Adipose tissue (tissue), 3 donors: Measurements from ENCODE around the gene ATP6V1A. TPM values are rescaled to one million over a fixed set of nuclear protein-coding genes. Genes with fewer than 3 reads are reported as not detected.
"Not testable (repeated sequence)": the region's sequence is repeated elsewhere in the genome, so short reads cannot be mapped to it uniquely, and the experiment has no call there.

Experiments
- H3K27ac ChIP-seq: one replicate; pipeline ENCODE4 v1.5.1; 2013; ENCODE audit warnings: low read depth, low read length
- WGBS, 3 donors: extraction: QIAGEN DNeasy Blood & Tissue Kit; methylation state at CpG; one replicate each; pipeline ENCODE4 v1.1.7; 2013; 5-methylcytosine and 5-hydroxymethylcytosine counted together
- polyA plus RNA-seq, 3 donors: library from polyadenylated mRNA; stranded (reverse); fragments of 200-250 nt; gene quantifications; one replicate each; pipeline ENCODE4 v1.2.3, GENCODE V29; 2013
- donor health status: healthy with polysubstance abuse.
- donor health status: Bipolar disorder and iron deficiency.
- donor health status: healthy.

ATP6V1A gene
- polyA plus RNA-seq, 3 donors = 8.9 to 15.5 (median 12.5) TPM

DNA sequence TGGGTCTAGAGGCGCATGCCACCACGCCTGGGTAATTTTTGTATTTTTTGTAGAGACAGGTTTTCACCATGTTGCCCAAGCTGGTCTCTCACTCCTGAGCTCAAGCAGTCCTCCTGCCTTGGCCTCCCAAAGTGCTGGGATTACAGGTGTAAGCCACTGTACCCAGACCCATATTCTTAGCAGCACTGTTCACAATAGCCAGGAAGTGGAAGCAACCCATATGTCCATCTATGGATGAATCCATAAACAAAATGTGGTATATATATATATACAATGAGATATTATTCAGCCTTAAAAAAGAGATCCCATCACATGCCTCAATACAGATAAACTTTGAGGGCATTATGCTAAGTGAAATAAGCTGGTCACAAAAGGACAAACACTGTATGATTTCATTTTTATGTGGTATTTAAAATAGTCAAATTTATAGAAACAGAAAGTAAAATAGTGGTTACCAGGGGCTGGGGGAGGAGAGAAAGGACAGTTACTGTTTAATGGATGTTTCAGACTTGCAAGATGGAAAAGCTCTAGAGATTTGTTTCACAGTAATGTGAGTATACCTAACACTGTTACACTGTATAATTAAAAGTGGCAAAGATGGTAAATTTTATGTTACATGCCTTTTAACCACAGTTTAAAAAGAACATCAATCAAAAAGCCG is 56.1 kb downstream of the ATP6V1A start:
- 95 to 98% (median 95%) methylated on average over 3 of the region's 3 CpGs for WGBS, 3 donors
- H3K27ac ChIP-seq = no peak overlapping the region

DNA sequence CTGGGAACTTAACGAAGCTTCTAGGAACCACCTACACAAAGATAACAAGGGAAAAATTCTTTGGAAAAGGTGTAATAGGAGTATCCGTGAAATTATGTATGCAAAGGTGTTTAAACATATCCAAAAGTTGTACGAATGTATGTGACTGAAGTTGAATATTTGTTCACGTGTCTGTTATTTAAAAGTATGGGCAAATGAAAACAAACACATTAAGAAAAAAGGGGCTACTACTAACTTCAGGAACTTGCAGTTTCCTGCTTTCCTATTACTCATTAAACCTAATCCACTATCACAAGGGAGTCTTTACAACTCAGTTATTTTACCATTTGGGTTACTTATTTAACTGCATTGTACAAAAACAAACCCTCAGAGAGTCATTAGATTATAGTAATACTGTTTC is 57.8 kb downstream of the ATP6V1A start:
- no peak overlapping the region for H3K27ac ChIP-seq
- WGBS, 3 donors = 69 to 83% (median 80%) methylated on average over 4 of the region's 4 CpGs

DNA sequence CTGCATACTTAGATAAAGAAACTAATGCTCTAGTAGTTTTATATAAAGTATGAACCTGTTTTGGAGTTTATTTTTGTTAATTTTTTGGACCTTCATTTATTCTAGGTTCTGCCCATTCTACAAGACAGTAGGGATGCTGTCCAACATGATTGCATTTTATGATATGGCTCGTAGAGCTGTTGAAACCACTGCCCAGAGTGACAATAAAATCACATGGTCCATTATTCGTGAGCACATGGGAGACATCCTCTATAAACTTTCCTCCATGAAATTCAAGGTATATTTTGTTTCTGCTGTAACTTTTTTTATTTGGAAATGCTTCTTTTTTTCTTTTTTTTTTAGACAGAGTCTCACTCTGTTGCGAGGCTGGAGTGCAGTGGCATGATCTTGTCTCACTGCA is 58.4 kb downstream of the ATP6V1A start:
- 94 to 97% (median 95%) methylated on average over 3 of the region's 3 CpGs for WGBS, 3 donors
- no peak overlapping the region for H3K27ac ChIP-seq

DNA sequence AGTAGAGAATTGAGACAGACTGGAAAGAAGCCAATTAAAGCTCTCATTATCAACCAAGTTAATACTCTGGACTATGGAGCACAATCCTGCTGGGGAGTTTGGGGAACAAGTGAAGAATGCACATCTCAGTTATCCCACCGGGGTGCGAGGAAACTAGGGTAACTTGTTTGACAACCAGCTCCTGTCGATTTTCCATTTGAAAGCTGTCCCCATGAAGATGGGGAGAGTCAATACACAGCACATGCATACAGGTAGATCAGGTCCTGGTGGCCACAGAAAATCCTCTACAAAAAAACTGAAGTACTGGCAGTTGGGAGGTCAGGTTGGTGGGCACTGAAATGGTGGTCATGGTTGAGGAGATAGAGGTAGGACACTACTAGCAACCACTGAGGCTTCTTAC is 66.0 kb downstream of the ATP6V1A start:
- no peak overlapping the region for H3K27ac ChIP-seq
- 85 to 91% (median 88%) methylated on average over 3 of the region's 3 CpGs for WGBS, 3 donors

DNA sequence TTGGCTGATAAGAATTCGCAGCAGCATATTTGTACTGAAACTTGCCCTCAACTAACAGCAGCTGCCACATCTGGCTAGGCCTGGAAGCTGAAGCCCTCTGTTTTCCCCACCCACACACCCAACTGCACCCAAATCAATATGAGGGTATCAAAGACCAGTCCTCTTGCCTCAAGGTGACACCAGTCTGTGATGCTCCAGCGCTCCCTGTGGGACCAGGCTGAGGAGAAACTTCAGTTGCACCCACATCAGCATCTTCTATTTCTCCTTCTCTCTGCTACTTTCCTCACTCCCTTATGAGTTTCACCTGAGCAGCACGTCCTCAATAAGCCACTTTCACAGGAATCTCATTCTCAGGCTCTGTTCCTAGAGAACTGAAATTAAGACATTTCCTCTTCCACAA is 73.0 kb downstream of the ATP6V1A start:
- WGBS, 3 donors = 77 to 91% (median 77%) methylated on average over 3 of the region's 3 CpGs

DNA sequence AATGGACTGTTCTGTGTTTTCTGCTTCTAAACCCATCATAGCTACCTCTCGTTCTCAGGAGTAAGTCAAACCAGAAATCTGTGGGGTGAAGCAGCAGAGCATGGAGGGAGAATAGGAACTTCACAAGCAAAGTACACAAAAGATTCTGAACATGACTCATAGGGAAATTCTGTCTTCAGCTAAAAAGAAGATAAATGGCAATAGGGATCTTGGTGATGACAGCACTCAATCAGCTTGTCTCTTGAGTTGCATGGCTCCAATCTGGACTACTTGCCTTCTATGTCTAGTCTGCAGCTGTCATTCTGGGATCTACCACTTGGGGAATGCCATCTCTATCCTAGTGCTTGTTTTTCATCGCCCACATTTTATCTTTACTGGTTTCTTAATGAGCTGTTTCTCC is 78.3 kb downstream of the ATP6V1A start:
- WGBS, 3 donors = 82 to 88% (median 82%) methylated on average over 2 of the region's 2 CpGs
- H3K27ac ChIP-seq = no peak overlapping the region

More for the DNA sequence above, 73.0 kb downstream of the ATP6V1A start:
- no peak overlapping the region for H3K27ac ChIP-seq

DNA sequence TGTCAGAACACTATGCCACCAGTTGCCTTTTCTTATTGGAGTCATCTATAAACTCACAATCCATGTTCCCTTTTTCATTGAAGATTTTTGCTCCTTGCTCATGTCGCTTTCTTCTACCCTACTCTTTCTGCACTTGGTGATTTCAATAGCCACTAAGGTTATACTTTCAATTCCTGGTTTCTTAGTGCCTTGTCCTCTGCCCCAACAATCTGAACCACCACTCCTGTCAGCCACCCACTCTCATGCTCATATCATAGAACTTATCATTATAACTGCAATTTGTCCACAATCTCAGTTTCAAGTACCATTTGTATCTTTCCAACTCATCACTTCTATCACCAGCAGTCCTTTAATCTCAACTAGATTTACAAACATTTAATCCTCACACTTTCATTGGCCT is 81.8 kb downstream of the ATP6V1A start:
- H3K27ac ChIP-seq = no peak overlapping the region
- WGBS, 3 donors = 87 to 97% (median 91%) methylated on average over 1 of the region's 1 CpG

DNA sequence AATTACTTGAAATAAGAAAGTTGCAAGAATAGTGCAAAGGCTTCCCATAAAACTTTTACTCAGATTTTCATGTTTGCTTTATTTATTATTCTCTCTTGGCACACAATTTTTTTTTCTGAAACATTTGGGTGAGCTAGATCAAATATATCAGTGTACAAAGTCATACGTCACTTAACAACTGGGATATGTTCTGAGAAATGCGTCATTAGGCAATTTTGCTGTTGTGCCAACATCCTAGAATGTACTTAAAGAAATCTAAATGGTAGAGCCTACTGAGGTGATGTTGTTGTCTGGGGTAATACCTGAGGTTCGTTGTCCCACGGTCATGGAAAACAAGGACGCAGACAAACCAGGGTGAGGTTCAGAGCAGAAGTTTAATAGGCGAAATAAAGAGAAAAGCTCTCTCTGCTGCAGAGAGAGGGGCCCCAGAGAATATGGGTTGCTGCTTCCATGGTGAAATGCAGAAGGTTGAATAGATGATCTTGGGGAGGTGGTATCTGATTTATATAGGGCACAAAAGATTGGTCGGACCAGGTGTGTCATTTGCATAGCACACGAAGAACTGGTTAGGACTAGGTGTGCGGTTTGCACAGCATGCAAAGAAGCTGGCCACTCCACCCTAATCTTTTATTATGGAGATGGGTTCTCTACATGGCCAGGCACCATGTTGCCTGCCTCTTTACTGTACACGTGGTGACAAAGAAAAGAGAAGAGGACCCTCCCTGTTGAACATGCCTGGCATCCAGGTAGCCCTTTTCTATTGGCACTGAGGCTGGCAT is 82.9 kb downstream of the ATP6V1A start:
- H3K27ac ChIP-seq = no peak overlapping the region
- WGBS, 3 donors = 75 to 82% (median 80%) methylated on average over 10 of the region's 10 CpGs

DNA sequence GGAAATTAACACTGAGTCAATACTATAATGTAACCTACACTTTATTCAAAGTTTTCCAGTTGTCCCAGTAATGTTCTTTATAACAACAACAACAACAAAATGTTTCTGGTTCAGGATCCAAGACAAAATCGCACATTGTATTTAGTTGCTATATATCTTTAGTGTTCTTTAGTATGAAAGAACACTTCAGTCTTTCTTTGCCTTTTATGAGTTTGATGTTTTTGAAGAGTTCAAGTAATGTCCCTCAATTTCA is 84.2 kb downstream of the ATP6V1A start:
- 0% methylated on average over 1 of the region's 1 CpG for WGBS, 3 donors
- no peak overlapping the region for H3K27ac ChIP-seq

DNA sequence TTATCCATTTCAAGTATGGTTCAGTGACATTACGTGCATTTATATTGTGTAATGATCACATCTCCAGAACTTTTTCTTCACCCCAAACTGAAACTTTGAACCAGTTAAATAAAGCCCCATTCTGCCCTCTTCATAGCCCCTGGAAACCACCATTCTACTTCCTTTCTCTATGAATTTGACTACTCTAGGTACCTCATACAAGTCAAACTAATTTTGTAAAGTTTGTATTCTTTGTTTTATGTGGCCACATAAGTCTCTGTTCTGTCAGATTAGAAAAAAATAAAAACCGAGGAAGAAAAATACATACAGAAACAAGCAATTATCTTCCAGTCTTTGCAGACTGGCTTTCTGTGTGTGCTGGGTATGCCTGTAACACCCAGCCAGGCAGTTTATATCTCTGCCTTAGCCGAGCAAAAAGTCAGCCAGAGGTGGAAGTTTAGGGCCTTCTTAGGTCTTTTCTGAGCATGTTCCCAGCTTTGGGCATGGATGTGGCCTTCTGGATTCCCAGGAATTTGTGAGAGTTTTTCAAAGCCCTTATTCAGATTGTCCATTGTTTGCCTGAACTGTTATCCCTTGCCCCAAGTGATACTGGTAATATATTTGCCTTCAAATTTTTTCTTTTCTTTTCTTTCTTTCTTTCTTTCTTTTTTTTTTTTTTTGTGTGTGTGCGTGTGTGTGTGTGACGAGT is 85.8 kb downstream of the ATP6V1A start:
- WGBS, 3 donors = 84 to 90% (median 86%) methylated on average over 5 of the region's 5 CpGs
- H3K27ac ChIP-seq = no peak overlapping the region

DNA sequence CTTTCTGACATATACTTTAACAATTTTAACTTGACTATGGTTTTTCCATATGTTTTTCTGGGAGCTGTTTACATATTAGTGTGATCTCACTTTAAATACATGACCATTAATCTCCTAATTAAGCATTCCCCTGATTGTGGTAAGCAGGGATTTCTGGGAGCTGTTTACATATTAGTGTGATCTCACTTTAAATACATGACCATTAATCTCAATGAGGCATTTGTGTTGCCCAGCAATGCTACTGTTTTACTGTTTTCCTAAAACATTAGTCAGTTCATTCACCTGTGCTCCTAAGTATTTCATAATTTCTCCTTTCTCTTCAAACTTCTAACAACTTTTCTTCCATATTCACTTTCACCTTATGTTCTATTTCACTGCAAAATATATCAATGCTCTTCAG is 88.1 kb downstream of the ATP6V1A start:
- H3K27ac ChIP-seq = no peak overlapping the region

DNA sequence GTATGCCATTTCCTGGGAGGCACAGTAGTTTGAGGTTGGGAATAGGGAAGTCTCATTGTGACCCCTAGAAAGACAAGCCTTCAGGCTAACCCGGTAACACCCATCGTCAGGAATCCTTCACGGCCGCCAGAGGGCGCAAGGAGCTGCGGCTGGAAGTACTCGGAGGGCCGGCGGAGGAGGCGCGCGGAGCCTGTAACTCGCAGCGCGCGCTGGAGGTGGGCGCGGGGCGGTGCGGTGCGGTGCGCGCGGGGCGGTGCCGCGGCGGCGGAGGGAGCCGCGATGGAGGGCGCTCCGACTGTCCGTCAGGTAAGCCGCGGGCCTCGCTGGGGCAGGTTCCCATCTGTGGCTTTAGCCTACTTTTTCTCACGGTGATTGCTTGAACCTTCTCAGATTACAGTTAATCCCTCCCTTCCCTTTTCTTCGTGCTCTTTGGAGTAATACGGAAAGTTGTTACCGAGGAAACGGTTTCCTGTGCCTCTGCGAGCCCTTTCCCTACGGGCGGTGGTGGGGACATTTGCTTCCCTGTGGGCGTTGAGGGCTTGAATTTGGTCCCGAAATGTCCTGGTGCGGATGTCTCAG is 91.9 kb downstream of the ATP6V1A start, which contains the start of gene GRAMD1C:
GRAMD1C (plus strand) TSS at position 158 of the 579 bp plus-strand sequence; CDS start at position 280, 122 bp downstream.
- H3K27ac ChIP-seq = no peak within 1 kb of the TSS
- WGBS, 3 donors = 0 to 1% (median 1%) methylated on average over 37 to 48 of the region's 48 CpGs

DNA sequence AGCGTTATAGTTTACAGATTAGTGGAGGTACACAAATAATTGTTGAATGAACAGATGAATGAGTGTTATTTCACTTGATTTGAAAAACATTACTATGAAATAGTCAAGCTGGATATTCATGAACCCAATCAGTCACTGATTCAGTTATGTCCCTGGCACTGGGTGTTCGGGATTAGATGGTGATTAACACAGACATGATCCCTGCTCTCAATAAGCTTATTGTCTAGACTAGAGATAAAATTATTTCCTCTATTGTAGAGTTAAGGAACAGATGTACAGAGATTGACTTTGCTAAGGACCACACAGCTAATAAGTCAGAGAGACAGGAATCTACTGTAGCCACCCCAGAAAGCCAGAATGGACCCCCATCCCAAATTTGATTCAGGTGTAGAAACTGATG is 92.7 kb downstream of the ATP6V1A start:
- H3K27ac ChIP-seq = no peak overlapping the region
- WGBS, 3 donors = 24 to 78% (median 62%) methylated on average over 2 of the region's 2 CpGs

DNA sequence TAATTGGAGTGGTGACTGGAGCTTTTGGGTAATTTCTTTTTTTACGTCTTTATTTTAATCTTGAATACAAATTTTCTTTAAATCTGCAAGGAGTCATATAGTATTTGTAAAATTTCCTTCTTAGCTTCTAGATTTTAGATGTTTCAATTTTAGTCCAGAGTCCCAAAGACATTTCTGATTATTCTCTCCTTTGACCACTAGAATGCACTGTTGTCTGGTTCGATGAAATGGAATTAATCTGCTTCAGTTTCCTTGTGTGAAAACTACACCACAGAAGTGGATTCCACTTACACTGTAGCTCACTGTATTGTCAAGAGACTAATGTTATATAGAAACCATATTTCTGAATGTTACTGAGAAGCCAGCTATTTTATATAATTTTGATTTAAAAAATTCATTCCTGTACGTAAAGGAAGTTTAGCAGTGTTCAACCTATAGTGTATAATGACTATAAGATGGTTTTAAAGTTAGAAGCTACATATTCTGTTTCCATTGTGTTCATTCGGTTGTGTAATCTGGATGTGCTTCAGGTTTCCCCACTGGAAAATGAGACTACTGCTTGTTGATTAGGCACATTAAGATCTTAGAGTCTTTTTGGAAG is 97.9 kb downstream of the ATP6V1A start:
- no peak overlapping the region for H3K27ac ChIP-seq
- WGBS, 3 donors = 43 to 56% (median 55%) methylated on average over 4 of the region's 4 CpGs

DNA sequence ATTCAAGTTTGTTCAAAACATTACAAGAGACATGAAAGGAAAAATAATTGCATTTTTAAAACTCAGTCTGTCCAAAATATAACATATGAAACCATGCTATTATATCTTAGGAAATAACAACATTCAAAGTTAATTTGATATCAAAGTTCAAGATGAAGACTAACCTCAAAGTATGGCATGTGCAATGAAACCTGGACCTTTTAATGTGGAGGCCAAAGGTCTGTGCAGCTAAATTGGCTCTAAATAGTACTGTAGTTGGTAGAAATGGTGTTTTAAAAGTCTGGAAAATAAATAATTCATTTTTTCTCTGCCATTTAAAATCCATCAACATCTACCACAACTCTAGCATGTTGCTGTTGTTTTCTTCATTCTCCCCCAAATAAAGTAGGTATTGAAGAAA is 100.4 kb downstream of the ATP6V1A start:
- H3K27ac ChIP-seq = no peak overlapping the region

DNA sequence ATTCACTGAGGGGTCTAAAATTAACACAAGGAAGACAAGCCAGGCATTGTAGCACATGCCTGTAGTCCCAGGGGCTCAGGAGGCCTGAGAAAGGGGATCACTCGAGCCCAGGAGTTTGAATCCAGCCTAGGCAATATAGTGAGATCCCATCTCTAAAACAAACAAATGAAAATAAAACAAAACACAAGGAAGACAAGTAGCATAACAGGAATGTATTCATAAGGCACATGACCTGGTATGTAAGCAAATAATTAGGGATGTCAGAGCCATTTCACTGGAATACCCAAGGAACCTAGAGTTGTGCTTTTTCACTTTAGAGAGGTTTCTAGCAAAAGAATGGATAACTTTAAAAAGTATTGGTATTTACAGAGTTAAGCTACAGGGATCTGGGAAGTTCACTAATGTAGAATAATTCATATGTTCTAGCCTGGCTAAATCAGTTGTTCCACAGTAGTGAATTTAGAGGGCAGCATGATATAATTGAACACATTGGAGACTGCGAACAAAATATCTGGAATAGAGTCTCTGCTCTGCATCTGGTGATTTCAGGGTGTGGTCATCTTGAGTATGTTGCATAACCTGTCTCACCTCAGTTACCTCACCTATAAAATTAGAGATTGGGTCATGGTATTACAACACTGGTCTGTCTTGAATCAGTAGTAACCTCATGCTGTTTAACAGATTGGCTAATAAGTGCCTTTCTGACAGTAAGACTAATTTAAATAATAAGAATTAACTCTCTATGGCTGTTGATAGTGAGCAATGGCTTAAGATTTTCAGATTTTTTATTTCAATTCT is 101.0 kb downstream of the ATP6V1A start:
- H3K27ac ChIP-seq = no peak overlapping the region
- 68 to 88% (median 86%) methylated on average over 2 of the region's 2 CpGs for WGBS, 3 donors

DNA sequence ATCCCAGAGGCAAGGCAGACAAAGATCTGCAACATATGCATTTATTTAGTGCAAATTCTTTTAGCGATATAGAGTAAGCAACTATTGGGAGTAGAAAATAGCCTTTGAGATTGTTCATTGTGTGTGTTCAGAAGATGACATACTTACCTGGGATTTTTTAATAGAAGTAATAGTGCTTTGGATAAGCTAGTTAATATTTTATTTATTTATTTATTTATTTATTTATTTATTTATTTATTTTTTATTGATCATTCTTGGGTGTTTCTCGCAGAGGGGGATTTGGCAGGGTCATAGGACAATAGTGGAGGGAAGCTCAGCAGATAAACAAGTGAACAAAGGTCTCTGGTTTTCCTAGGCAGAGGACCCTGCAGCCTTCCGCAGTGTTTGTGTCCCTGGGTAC is 102.2 kb downstream of the ATP6V1A start:
- WGBS, 3 donors = 87 to 99% (median 99%) methylated on average over 2 to 3 of the region's 3 CpGs
- H3K27ac ChIP-seq = not testable (repeated sequence)

DNA sequence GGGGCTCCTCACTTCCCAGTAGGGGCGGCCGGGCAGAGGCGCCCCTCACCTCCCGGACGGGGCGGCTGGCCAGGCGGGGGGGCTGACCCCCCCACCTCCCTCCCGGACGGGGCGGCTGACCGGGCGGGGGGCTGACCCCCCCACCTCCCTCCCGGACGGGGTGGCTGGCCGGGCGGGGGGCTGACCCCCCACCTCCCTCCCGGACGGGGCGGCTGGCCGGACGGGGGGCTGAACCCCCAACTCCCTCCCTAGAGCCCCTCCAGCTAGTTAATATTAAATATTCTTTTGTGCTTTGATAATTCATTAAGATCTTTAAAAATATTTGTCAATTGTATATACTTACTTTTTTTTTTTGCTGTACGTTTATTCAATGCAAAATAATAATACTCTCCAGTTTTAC is 103.0 kb downstream of the ATP6V1A start:
- WGBS, 3 donors = 94% methylated on average over 9 to 19 of the region's 22 CpGs
- not testable (repeated sequence) for H3K27ac ChIP-seq
